HG03139 (cell line): Measurements from ENCODE around the gene RAD50.
A peak's percentile ranks its signal among the peaks of the same experiment; 100 is the strongest.
"Not testable (repeated sequence)": the region's sequence is repeated elsewhere in the genome, so short reads cannot be mapped to it uniquely, and the experiment has no call there.

Source experiments
- ATAC-seq: cut with Tn5 transposase; IDR thresholded peaks from one replicate; pipeline ENCODE4 v1.9.1; 2021; ENCODE audit not compliant: unreplicated experiment

The RAD50 gene

DNA sequence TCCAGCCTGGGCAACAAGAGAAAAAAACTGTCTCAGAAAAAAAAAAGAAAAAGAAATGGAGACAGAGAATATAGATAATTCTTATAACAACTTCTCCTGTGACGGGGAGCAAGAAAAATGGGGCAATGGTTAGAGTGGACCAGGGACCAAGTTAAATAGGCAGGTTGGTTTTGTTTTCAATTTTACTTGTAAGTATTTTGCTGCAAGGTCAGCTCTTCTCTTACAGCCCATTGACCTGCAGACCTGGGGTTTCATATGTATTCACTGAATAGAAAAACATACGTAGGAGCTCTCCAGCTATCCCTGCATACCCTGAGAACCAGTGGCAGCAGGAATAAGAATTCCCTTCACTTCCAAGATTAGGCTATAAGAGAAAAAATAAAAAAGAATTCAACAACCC lies 72.0 kb downstream of the RAD50 start:
- ATAC-seq, result no peak

DNA sequence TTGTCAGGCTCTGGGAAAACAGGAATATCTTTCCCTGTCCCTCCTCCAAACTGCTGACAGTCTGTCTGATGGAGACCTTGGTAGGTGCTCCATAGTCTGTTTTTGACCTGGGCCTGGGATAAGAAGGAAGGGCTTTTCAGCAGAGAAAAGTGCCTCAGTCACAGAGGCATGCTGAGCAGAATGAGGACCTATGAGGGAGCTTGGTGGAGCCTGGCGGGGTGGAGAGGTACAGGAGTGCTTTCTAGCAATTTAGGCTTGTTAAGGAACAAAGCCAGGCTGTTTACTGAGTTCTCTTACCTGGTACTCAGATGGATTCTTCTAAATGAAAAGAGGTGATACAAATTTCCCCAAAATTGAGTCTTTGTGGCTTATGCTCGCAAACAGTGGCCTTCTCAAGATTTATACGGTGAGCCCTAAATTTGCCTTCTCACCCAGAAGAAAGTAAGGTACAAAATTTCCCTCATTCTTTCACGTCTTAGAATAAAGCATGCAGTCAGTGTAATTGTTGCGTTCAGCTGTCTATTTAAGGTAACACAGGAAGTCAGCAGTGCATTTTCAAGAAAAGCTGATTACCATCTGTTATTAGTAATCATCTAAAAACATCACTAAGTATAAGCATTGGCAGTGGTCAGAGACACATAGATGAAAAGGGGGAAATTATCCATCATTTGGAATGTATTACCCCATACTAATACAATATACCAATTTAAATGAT lies 72.6 kb downstream of the RAD50 start:
- ATAC-seq, result no peak

DNA sequence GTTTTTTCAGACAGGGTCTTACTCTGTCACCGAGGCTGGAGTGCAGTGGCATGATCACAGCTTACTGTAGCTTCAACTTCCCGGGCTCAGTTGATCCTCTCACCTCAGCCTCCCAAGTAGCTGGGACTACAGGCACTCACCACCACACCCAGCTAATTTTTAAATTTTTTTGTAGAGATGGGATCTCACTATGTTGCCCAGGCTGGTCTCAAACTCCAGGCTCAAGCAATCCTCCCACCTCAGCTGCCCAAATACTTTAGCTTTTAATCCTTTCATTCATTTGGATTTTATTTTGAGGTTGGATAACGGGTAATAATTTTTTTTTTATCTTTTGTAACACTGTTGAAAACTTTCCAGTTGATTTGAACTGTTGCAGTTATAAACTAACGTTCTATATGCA lies 76.8 kb downstream of the RAD50 start:
- not testable (repeated sequence) for ATAC-seq

DNA sequence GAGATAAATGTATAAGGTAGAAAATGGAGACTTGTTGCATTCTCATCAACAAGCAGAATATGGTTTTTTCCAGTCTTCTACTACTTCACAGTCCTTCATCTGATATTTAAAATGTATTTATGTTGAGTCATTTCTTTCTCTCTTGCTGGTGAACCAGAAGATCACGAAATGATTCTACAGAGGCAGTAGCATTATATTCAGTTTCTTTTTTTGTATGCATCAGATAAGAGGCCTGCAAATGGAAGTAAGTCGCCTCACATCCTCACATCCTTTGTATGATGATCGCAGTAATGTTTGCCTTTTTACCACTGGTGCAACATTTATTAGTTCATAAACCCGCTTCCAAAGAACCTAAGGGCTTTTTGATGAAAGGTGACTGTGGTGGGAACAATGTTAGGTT lies 79.1 kb downstream of the RAD50 start:
- ATAC-seq, result no peak

DNA sequence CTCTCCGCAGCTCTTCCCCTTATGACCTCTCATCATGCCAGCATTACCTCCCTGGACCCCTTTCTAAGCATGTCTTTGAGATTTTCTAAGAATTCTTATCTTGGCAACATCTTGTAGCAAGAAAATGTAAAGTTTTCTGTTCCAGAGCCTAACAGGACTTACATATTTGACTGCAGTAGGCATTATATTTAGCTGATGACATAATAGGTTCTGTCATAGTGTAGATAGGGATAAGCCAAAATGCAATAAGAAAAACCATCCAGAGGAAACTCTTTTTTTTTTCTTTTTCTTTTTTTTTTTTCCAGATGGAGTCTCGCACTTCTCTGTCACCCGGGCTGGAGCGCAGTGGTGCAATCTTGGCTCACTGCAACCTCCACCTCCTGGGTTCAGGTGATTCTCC lies 80.5 kb downstream of the RAD50 start:
- no peak for ATAC-seq

DNA sequence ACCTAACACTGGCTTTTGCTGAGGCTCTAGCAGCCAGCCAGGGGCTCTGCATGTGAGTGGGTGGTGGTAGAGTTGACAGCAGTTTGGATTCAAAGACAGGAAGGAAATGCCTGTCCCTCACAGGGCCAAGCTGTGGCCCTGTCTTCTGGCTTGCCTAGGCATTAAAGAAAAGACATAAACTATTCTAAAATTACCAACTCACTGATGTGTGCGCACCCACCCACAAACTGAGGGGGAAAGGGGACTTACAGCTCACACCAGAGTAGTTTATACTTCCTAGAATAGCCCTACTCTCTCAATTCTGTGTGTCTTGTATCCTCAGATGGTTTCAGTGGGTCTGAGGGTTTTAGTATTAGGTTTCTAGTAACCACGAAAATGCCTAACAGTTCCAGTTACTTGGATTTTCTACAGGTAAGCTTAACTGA lies 82.9 kb downstream of the RAD50 start:
- ATAC-seq, result peak; percentile 57

DNA sequence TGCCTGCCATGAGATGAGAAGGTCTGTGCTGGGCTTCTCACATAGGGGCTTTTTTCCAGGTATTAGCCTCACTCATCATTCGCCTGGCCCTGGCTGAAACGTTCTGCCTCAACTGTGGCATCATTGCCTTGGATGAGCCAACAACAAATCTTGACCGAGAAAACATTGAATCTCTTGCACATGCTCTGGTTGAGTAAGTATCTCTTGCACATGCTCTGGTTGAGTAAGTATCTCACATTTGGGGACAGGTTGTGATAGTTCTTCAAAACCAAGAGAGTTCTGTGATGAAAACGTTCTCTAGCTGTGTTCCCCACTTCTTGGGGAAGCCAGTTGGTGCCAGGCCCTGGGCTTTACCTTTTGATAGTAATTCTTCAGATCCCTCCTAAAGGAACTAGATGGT lies 83.8 kb downstream of the RAD50 start:
- no peak for ATAC-seq

DNA sequence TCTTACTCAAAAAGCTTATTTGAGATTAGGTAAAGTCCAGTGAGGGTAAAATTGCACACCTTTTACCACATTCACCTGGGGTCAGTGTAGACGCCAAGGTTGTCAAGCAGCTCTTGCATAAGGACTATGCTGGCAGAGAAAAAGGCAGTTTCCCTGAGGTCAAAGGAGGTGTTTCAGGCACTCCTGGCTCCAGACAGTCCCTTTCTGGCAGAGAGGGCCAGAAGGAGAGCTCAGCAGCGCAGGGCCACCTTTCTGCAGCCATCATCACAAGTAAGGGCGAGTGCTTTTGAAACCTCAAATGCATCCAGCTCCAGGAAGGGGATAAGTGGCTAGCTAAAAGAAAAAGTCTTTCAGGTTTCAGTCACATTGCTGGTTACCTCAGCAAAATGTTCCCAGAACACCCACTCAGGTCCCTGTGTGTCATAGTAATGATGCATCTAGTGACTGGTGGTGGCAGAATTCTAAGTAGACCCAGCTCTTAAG lies 84.5 kb downstream of the RAD50 start:
- no peak for ATAC-seq

DNA sequence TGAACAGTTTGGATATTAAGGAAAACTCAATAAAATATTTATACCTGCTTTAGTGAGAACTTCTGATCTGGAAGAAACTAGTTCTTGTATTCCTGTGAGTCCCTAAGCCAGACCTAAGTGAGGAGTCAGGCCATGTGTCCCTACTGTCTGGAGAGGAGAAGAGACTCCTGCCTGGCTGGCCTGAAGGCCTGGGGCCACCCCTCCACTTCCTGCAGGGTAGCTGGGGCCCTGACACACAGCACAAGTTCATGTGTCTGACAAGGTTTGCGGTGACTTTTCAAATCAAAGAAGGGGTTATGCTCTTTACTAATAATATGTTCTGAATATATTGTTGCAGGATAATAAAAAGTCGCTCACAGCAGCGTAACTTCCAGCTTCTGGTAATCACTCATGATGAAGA lies 85.1 kb downstream of the RAD50 start:
- no peak for ATAC-seq

DNA sequence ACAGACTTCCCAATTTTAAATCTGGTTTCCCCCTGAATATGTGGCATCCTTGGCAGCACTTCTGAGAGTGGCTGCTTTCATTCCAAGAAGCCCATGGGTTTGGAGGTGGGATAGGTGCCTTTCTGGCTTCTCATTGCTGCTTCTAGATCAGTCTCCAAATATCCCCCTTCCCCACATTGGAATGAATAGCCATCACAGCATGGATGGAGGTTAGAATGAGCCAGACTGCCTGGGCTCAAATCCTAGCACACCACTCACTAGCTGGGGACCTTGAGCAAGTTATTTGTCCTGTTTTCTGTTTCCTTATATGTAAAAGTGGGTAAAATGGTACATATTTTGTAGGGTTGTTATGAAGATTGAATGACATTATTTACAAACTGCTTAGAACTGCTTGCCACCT lies 87.4 kb downstream of the RAD50 start:
- ATAC-seq, result no peak

DNA sequence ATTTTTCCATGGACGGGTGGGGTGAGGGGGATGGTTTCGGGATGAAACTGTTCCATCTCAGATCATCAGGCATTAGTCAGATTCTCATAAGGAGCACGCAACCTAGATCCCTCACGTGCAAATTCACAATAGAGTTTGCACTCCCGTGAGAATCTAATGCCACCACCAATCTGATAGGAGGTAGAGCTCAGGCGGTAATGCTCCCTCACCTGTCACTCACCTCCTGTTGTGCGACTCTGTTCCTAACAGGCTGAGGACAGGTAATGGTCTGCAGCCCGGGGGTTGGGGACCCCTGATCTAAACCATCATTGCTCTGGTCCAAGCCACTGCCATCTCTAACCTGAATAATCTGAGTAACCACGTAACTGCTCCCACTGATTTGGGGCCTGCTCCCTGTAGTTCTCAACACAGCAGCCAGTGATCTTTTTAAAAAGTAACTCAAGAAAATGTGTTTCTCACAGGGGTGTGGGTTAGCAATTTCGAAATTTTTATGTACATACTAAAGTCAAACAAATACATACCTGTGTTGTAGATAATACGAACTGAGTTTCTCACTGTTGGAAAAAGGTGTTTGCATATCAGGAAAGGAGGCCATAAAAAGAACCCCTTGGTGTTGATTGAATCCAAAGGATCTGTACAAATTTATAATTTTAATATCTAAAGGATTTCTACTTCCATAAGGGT lies 89.9 kb downstream of the RAD50 start:
- no peak for ATAC-seq

DNA sequence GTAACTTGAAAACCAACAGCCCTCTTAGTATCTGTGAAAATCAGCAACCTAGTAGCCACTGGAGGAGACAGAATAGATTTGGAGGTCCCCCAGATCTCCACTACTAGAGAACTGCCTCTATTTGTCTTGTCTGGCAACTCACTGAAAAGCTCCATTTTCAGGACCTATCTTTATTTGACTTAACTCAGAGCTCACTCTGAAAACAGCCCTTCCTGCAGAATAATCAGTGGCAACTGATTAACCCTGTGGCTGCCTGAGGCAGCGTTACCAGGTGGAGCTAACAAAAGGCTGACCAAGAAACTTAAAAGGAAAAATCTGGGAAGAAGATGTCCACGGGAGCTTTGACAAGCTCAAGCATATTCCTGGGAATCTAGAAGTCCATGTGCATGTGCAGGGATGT lies 90.7 kb downstream of the RAD50 start:
- ATAC-seq, result no peak

DNA sequence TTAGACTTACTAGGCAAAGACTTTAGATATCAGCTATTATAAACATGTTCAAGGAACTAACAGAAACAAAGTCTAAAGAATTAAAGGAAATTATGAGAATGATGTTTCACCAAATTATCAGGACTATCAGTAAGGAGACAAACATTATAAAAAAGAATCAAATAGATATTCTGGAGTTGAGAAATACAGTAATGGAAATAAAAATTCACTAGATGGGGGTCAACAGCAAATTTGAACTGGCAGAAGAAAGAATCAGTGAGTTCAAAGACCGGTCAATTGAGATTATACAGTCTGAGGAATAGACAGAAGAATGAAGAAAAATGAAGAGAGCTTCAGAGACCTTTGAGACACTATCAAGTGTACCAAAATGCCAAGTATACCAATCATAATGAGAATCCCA lies 91.6 kb downstream of the RAD50 start:
- no peak for ATAC-seq

DNA sequence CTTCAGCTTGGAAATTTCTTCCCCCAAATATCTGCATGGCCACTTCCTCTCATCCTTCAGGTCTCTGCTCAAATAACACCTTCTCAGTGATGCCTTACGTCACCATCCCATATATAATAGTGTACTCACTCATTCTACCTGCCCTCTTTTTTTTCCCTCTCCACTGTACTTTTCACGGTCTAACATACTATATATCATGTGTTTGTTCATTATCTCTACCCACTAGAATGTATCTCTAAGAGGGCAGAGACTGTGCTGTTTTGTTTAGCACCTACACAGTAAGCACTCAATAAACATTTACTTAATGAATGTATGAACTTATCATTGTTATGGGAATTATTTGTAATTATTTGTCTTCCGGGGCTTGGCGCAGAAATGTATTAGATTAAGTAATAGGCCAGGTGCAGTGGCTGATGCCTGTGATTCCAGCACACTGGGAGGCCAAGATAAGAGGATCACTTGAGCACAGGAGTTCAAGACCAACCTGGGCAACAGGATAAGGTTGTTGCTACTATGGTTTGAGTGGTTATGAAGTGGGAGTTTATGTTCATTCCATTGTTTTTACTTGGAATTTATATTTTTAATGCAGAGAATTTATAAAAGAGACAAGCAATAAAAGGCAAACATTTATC lies 95.2 kb downstream of the RAD50 start:
- ATAC-seq, result no peak

DNA sequence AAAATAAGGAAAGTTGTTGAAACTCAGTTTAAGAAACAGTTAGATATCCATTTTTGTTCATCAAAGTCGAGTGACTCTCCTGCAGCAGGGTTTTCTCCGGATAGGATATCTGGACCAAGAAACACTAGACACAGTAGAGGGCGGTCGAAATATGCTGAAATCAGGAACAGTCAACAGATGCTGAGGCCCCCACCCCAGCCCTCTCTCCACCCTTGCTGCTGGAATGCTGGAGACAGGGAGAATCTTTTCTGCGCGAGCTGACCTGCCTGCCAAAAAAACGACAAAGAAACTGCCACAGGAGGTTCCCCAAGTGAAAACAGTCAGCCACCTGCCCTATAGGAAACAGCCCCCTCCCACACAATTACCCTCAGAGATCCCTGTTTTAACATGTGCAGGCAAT lies 96.9 kb downstream of the RAD50 start:
- no peak for ATAC-seq

DNA sequence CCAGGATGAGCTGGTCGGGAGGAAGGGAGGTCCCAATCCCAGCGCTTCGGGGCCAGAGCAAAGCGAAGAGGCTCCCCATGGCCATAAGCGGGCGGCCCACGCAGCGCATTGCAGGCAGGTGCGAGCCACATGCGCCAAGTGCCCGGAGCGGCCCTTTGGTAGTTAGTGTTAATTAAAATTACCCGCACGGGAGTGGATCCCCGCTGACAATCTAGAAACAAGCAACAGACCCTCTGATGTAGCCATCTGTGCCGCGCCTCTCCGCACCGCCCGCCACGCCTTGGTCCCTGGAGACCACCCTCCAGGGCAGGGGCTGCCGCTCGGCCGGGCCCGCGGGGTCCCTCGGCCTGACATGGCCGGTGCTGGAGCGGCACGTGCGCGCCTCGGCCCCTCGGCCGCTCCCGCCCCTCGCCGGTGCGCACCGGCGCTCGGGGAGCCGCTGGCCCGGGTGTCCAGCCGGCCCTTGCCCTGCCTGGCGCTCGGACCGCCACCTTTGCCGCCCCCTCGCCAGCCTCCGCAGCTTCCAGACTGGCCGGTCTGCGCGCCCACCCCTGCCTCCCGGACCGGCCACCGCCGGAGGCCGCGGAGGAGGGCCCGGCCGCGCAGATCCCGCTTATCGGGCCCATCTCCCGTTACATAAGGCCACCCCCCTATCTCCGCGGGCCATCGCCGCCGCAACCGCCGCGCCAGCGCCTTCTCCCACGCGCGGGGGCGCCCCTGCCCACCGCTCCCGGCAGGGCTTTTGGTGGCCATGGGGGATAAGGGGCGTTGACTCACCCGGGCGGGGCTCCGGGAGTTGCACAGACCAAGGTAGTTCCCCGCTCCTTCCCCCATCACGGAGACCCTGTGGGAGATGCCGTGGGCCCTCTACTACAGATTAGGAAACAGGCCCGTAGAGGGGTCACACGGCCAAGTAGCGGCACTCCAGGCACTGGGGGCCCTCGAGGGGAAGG lies 99.3 kb downstream of the RAD50 start:
- no peak for ATAC-seq

DNA sequence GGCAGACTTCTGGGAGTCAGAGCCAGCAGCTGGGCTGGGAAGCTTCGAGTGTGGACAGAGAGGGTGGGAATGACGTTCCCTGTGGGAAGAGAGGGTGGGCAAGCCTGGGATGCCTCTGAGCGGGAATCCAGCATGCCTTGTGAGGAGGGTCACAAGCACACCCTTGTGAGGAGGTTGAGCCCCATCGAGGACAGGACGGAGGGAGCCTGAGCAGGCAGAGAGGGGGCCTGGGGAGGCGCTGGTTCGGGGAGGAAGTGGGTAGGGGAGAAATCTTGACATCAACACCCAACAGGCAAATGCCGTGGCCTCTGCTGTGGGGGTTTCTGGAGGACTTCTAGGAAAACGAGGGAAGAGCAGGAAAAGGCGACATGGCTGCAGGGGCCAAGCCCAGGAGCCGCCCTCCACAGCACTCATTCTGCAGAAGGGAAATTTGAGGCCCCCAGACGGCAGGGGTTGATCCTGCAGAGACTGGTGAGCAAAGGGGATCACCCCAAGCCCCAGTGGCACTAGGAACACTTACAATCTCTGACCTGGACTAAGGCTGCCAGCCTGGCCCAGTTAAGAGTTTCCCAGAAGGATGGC lies 100.1 kb downstream of the RAD50 start:
- no peak for ATAC-seq

DNA sequence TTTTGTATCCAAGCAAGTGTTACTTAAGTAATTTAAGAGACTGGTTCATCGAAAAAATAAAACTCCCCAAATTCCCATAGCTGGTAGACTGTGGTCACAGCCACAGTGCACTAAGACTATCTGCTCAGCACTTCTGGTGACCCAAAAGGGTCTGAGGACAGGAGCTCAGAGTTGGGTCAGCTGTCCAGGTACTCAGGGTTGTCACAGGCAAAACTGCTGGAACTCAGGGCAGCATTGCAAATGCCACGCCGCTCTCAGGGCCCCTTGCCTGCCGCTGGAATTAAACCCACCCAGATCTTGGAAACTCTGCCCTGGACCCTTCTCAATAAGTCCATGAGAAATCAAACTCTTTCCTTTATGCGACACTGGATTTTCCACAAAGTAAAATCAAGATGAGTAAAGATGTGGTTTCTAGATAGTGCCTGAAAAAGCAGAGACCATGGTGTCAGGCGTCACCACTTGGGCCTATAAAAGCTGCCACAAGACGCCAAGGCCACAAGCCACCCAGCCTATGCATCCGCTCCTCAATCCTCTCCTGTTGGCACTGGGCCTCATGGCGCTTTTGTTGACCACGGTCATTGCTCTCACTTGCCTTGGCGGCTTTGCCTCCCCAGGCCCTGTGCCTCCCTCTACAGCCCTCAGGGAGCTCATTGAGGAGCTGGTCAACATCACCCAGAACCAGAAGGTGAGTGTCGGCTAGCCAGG lies 101.1 kb downstream of the RAD50 start, which contains the start of gene IL13:
Gene IL13, plus strand, starts transcription at position 498 of the 705 bp plus-strand sequence. Its CDS starts 14 bp downstream, at position 512.
- no peak for ATAC-seq

DNA sequence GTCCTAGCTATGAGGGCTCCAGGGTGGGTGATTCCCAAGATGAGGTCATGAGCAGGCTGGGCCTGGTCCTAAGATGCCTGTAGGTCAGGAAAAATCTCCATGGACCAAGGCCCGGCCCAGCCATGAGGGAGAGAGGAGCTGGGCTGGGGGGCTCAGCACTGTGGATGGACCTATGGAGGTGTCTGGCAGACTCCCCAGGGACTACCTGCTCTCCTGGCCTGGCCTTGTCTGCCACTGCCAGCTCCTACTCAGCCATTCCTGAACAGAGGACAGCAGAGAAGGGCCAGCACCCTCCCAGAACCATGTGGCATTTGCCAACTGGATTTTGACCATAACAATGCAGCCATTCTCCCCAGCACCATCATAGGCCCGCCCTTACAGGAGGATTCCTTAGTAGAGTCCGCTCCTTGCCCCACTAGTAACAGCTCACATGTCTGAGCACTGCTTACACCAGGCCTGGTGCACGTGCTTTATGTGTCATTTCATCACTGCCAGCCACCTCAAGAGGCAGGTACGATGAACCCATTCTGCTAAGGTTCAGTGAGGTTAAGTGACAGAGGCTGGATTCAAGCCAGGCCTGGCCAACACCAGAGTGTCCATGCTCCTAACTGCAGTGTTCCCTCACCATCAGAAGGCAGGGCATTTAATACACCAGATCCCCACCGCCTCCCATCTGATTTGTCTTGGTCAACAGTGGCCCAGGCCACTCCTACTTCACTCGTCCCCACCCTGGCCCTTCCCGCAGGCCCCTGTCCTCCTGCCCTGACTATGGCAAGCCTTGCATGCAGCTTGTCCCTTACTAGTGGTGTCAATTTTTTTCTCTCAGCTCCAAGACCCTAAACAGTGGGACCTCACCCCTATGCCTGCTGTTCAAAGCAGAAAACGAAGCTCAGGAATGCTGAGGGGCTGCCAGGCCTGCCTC lies 101.9 kb downstream of the RAD50 start:
- ATAC-seq, result no peak
